Ishikawa (cell line): Measurements from ENCODE around the gene RGL3.

Experiments used
- CEBPB ChIP-seq: IDR thresholded peaks from 2 replicates; pipeline ENCODE4 v1.6.1; 2012
- CREB1 ChIP-seq: IDR thresholded peaks from 2 replicates; pipeline ENCODE4 v1.6.1; 2012; ENCODE audit warnings: low read depth
- EGR1 ChIP-seq: IDR thresholded peaks from 2 replicates; pipeline ENCODE4 v1.6.1; 2012
- EP300 ChIP-seq: IDR thresholded peaks from 2 replicates; pipeline ENCODE4 v1.6.1; 2012; ENCODE audit warnings: borderline replicate concordance
- FOXM1 ChIP-seq: IDR thresholded peaks from 2 replicates; pipeline ENCODE4 v1.6.1; 2012; ENCODE audit warnings: low read depth, borderline replicate concordance
- NFIC ChIP-seq: IDR thresholded peaks from 2 replicates; pipeline ENCODE4 v1.6.1; 2012
- RAD21 ChIP-seq: IDR thresholded peaks from 2 replicates; pipeline ENCODE4 v1.6.1; 2012; ENCODE audit warnings: low read depth
- TAF1 ChIP-seq: IDR thresholded peaks from 2 replicates; pipeline ENCODE4 v1.6.1; 2012; ENCODE audit warnings: low read depth, mild to moderate bottlenecking
- TCF12 ChIP-seq: IDR thresholded peaks from 2 replicates; pipeline ENCODE4 v1.6.1; 2012; ENCODE audit warnings: low read depth
- TEAD4 ChIP-seq: IDR thresholded peaks from 2 replicates; pipeline ENCODE4 v1.6.1; 2012
- YY1 ChIP-seq: IDR thresholded peaks from 2 replicates; pipeline ENCODE4 v1.6.1; 2012; ENCODE audit warnings: low read depth
- ZBTB7A ChIP-seq: IDR thresholded peaks from 2 replicates; pipeline ENCODE4 v1.6.1; 2012; ENCODE audit warnings: low read depth
- TF ChIP-seq, protein P1 (sequence below): IDR thresholded peaks from 2 replicates; pipeline ENCODE4 v1.6.1; 2012
- TF ChIP-seq, protein P2 (sequence below): IDR thresholded peaks from 2 replicates; pipeline ENCODE4 v1.6.1; 2012; ENCODE audit warnings: low read depth, mild to moderate bottlenecking
- TF ChIP-seq, protein P3 (sequence below): IDR thresholded peaks from 2 replicates; pipeline ENCODE4 v1.6.1; 2012

The RGL3 gene

DNA sequence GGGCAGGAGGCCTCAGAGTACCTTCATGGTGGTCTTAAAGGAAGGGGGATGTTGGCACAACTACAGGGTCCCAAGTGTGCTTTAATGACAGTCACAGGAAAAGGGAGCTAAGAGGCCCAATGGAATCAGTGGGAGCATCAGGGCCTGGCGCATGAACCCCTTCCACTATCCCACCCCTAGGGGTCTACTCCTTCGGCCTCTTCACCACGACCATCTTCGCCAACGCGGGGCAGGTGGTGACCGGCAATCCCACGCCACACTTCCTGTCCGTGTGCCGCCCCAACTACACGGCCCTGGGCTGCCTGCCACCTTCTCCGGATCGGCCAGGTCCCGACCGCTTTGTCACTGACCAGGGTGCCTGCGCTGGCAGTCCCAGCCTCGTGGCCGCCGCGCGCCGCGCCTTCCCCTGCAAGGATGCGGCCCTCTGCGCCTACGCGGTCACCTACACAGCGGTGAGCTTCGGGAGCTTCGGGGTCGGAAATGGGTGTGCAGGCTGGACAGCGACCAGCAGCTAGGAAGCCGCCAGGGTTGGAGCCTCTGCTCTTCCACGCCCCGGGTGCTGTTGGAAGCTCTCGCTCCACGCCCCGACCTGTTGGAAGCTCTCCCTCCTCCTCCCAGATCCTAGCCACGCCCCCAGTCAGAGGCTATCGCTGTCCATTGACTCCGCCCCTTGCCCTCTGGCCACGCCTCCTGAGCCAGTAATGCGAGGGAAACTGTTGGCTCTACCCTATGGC, 57.9 kb downstream of the RGL3 start:
- TF ChIP-seq, protein P1, sequence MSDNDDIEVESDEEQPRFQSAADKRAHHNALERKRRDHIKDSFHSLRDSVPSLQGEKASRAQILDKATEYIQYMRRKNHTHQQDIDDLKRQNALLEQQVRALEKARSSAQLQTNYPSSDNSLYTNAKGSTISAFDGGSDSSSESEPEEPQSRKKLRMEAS = peak; percentile 76
- TF ChIP-seq, protein P2, sequence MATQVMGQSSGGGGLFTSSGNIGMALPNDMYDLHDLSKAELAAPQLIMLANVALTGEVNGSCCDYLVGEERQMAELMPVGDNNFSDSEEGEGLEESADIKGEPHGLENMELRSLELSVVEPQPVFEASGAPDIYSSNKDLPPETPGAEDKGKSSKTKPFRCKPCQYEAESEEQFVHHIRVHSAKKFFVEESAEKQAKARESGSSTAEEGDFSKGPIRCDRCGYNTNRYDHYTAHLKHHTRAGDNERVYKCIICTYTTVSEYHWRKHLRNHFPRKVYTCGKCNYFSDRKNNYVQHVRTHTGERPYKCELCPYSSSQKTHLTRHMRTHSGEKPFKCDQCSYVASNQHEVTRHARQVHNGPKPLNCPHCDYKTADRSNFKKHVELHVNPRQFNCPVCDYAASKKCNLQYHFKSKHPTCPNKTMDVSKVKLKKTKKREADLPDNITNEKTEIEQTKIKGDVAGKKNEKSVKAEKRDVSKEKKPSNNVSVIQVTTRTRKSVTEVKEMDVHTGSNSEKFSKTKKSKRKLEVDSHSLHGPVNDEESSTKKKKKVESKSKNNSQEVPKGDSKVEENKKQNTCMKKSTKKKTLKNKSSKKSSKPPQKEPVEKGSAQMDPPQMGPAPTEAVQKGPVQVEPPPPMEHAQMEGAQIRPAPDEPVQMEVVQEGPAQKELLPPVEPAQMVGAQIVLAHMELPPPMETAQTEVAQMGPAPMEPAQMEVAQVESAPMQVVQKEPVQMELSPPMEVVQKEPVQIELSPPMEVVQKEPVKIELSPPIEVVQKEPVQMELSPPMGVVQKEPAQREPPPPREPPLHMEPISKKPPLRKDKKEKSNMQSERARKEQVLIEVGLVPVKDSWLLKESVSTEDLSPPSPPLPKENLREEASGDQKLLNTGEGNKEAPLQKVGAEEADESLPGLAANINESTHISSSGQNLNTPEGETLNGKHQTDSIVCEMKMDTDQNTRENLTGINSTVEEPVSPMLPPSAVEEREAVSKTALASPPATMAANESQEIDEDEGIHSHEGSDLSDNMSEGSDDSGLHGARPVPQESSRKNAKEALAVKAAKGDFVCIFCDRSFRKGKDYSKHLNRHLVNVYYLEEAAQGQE = peak; percentile 82
- TF ChIP-seq EP300 = no peak

DNA sequence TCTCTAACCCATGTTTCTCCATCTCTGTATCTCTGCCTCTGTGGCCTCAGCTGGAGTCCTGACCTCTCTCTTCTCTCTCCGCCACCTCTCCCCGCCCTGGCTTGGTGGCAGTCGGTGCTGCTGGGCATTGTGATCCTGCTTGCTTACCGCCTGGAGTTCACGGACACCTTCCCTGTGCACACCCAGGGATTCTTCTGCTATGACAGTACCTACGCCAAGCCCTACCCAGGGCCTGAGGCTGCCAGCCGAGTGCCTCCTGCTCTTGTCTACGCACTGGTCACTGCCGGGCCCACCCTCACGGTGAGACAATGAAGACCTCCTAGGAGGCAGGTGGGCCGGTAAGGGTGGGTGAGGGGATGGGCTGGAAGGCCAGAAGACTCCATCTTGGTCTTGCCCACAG, 59.7 kb downstream of the RGL3 start:
- TF ChIP-seq, protein P2 = no peak
- TF ChIP-seq TAF1 (no peak), EGR1 (no peak), TCF12 (no peak), NFIC (no peak), EP300 (no peak), CEBPB (no peak), TEAD4 (no peak), FOXM1 (no peak), ZBTB7A (no peak), RAD21 (no peak), YY1 (no peak), CREB1 (no peak)
- TF ChIP-seq, protein P1 = no peak
- TF ChIP-seq, protein P3, sequence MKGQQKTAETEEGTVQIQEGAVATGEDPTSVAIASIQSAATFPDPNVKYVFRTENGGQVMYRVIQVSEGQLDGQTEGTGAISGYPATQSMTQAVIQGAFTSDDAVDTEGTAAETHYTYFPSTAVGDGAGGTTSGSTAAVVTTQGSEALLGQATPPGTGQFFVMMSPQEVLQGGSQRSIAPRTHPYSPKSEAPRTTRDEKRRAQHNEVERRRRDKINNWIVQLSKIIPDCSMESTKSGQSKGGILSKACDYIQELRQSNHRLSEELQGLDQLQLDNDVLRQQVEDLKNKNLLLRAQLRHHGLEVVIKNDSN = no peak

DNA sequence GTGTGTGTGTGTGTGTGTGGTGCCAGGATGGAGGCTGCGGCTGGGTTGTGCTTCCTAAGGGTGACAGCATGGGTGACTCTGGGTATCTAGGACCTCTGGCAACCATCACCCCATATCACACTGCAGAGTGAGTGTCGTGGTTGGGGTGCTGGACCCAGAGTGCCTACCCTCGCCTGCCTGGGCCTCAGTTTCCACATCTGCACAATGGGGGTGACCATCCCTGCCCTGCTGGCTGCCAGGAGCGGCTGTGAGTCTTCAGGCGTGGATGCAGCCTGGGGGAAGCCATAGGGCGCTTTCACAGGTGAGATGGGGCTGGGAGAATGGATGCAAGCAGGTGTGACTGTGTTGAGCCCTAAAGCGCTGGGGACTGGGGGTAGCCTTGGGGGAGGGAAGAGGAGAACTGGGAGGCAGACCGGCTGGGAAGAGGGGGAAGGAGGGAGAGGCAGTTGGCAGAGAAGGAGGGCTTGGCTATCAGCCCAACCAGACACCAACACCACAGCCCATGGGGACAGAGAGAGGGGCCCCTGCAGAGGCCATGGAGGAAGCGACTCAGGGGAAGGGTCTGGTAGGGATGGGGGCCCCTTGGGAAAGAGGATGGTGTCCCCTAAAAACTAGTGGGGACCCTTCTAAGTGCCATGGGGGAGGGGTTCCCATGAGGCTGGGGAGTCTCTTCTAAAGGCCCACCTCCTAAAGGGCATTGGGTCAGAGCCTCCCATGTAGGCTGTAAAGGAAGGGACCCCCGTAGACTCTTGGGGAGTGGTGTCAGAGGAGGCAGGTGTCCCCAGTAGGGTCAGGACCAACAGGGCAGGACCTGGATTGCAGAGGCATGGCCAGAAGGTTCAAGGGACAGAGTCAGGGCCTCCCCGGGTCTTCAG, 62.2 kb downstream of the RGL3 start:
- TF ChIP-seq CEBPB = no peak

DNA sequence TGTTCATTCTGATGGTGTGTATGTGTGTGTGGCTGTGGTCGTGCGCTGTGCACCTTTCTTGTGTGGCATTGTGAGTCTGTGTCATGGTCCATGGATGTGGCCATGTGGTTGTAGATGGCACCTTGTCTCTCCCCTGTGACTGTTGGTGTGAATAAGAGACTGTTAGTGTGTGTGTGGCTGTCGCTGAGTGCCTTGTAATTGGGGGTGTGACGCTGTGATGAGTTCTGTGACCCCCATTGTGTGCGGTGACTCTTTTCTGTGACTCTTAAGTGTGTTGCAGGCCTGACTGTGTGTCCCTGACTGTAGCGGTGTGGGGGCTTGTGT, 63.1 kb downstream of the RGL3 start:
- TF ChIP-seq ZBTB7A = no peak
- TF ChIP-seq, protein P1 = no peak

DNA sequence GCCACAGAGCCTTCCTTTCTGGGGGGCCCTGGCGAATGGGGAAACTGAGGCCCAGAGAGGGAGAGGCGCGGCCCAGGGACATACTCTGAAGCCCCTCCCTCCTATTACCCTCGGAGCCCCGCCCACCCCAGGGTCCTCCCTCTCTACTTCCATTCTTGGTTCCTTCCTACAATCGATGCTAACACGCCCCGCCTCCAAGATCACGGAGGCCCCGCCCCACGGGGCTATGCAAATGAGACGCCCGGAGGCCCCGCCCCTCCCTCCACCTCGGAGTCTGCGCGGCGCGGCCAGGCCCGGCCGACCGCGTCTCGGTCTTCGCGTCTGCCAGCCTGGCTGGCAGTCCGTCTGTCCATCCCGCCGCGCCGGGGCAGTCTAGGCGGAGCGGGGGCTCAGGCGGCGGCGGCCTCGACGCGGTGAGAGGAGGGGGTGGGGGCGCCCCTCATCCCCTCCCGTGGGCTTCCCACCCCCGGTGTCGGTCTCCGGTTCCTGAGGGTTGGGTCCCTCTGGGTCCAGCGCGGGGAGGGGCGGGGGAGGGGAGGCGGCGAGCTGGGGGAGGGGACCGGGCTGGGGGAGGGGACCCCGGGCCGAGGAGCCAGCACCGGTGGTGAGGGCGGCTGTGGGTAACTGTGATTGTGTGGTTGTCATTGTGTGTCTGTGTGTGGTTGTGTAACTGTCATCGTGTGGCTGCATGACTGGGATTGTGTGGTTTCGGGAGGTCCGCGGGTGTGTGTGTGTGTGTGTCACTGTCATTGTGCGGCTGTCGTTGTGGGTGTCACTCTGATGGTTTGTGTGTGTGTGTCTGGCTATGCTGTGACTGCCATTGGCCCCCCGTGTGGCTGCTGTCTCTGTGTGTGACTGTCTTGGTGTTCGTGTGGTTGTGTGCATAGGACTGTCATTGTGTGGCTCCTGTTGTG, 63.7 kb downstream of the RGL3 start, which contains the start of gene PLPPR2:
PLPPR2 (plus strand) TSS at position 273 of the 914 bp plus-strand sequence. CDS start 2,242 bp downstream, outside the sequence.
- TF ChIP-seq CREB1 = no peak
- no peak for TF ChIP-seq CEBPB
- TF ChIP-seq, protein P1 = peak; percentile 72; the same call in 1 of the 2 replicates
- TF ChIP-seq ZBTB7A = no peak

DNA sequence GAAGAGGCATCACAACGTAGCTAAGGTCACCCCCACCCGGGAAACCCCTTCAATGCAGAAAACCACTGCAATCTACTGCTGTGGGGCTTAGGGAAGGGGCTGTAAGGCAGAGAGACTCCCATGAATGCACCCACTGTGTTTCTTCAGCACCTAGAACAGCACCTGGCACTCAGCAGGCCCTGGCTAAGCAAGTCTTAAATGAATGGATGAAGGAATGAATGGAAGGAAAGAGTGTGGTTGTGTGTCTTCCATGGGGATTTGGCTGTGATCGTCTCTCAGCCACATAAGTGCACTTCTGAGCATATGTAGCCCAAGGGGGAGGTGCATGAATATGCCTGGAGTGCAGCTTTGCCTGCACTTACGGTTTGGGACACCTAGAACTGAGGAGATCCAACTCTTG, 69.9 kb downstream of the RGL3 start:
- TF ChIP-seq FOXM1 (no peak), RAD21 (no peak), ZBTB7A (no peak), YY1 (no peak)
- TF ChIP-seq, protein P3 = no peak
- TF ChIP-seq, protein P2 = peak; percentile 80
